ENCODE results near the gene FSTL3.

DNA sequence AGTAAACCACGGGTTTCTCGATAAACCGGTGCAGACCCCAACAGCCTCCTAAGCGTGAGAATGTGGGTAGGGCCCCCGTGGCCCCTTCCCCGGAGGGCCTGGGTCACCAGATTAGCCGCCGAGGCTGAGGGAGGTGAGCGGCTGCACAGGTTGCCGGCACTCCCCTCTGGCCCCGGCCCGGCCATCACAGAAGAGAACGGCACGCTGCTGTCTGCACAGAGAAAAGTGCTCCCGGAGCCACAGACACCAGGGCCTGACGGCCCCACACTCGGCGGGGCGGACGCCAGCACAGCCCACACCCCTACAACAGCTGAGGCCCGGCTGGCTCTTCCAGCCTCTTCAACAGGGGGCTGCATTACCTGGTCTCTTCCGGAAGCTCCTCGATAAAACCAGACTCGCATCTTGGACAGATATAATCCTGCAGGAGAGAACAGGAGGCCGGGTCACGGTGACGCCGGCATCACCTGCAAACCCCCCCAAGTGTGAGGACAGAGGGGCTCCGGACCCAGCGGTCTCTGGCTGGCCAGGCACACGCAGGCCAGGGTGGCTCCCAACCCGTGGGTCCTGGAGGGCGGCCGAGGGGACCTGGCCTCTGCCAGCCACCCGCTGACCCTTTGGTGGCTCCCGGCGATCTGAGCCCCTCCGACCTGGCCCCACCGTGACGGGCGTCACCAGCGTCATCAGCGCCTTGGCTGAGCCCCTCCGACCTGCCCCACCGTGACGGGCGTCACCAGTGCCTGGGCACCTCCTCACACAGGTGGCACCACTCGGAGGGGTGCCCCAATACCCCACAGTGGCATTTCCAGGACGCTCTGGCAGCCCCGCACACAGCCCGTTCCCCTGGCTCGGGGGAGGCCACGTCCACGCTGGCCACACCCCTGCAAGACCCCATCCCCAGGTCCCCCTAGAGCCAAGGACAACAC is 23.5 kb upstream of the FSTL3 start:
- TF ChIP-seq CTCF (IDR thresholded peaks at IDR 0.05; ENCODE audit: low read length) (no peak), EZH2 (optimal IDR thresholded peaks at IDR 0.05; ENCODE audit: low read depth, low read length) (no peak)

Data from MM.1S (cell line).